Heart right ventricle (tissue), 16 donors: Measurements from ENCODE around the gene HSPB6. TPM values are rescaled to one million over a fixed set of nuclear protein-coding genes. Genes with fewer than 3 reads are reported as not detected.

ENCODE experiments used
- ATAC-seq, 8 donors: fragments of 200-7000 bp; cut with Tn5 transposase; one replicate each; pipeline ENCODE4 v1.9.1; 2020; ENCODE audit warnings: mild to moderate bottlenecking in 8 of 8, moderate library complexity in 8 of 8, moderate number of reproducible peaks in 1 of 8
- DNase-seq, 2 donors: peaks; one replicate each; pipeline ENCODE4 v3.0.0-alpha.2; 2020
- H3K27ac ChIP-seq, 10 donors: fragments of 200-600 bp; sonication (generic) in 2 of 10; one replicate each; pipeline versions ENCODE4 v1.5.0 to v1.8.0; 2020 to 2022; ENCODE audit warnings: mild to moderate bottlenecking in 3 of 10
- H3K27me3 ChIP-seq, 7 donors: fragments of 200-600 bp; one replicate each; pipeline ENCODE4 v1.8.0; 2021 to 2022; ENCODE audit warnings: mild to moderate bottlenecking in 2 of 7
- H3K36me3 ChIP-seq, 9 donors: fragments of 200-600 bp; sonication (generic) in 1 of 9; one replicate each; pipeline versions ENCODE4 v1.5.0 to v1.8.0; 2020 to 2022; ENCODE audit warnings: mild to moderate bottlenecking in 2 of 9
- H3K4me1 ChIP-seq, 9 donors: fragments of 200-600 bp; sonication (generic) in 1 of 9; one replicate each; pipeline versions ENCODE4 v1.5.0 to v1.8.0; 2020 to 2022; ENCODE audit warnings: mild to moderate bottlenecking in 4 of 9
- H3K4me3 ChIP-seq, 10 donors: fragments of 200-600 bp; sonication (generic) in 2 of 10; one replicate each; pipeline versions ENCODE4 v1.5.0 to v1.8.0; 2020 to 2022; ENCODE audit warnings: mild to moderate bottlenecking in 7 of 10, moderate library complexity in 2 of 10
- H3K9me3 ChIP-seq, 11 donors: fragments of 200-600 bp in 10 of 11; sonication (generic) in 2 of 11; one replicate each; pipeline versions ENCODE4 v1.5.0 to v1.8.0; 2013 to 2022; ENCODE audit warnings: mild to moderate bottlenecking in 2 of 11, control low read depth in 1 of 11, moderate library complexity in 1 of 11
- WGBS, 2 donors: extraction: QIAGEN DNeasy Blood & Tissue Kit; methylation state at CpG; one replicate each; pipeline ENCODE4 v1.1.7; 2013; ENCODE audit warnings: inconsistent platforms in 1 of 2; 5-methylcytosine and 5-hydroxymethylcytosine counted together
- intact Hi-C, 10 donors: fragments of 100-400 bp; cut with DNase I; formaldehyde crosslinking; loops; one replicate each; pipeline versions ENCODE4 v1.11.1 to v1.14.2; 2022
- polyA plus RNA-seq, 2 donors: library from polyadenylated mRNA; stranded (reverse); fragments of 200-250 nt; gene quantifications; one replicate each; pipeline ENCODE4 v1.2.3, GENCODE V29; 2013
- total RNA-seq, 10 donors: library from RNA; stranded (reverse); fragmentation: NEBNext Ultra II Directional in 3 of 10; extraction: Animal tissue kit (Norgen Biotek cat#: 25700) in 3 of 10; gene quantifications; one replicate each; pipeline versions ENCODE4 v1.2.1 to v1.2.4, GENCODE V29; 2021 to 2023
- TF ChIP-seq, protein P1 (sequence below), 9 donors: fragments of 200-600 bp; sonication (generic) in 2 of 9; IDR thresholded peaks; one replicate each; pipeline versions ENCODE4 v1.5.0 to v1.8.0; 2021 to 2022; ENCODE audit warnings: antibody characterized with exemption in 9 of 9, mild to moderate bottlenecking in 5 of 9, moderate library complexity in 1 of 9
- donor health status: Arrhythmogenic right ventricular cardiomyopathy.
- donor health status: ischemic (EF 13 %, LVEDD 7.1; RV severe dilation, severe dysfunction).
- donor health status: healthy with polysubstance abuse.
- donor health status: DM: no; HTN: yes; CAD: no.
- donor health status: DM: no; HTN: no; CAD: no.
- donor health status: ischemic (EF 25% LVEDD 6.9; RV normal size, moderate dysfunction).
- donor health status: ischemic (EF 25% LVEDD 5.7; RV mildly dilated, moderate dysfunction).
- donor health status: healthy.
- donor health status: DM: yes; HTN: yes; CAD: no.
- donor health status: Ischemic cardiomyopathy.
- donor health status: ischemic (EF 35%, LVEDD 5.7; RV mildly dilated, moderate dysfunction).
- donor health status: nonischemic (EF 11% LVEDD 7.7; RV severe dilation, severe dysfunction).
- donor health status: DM: yes; HTN: yes; CAD: no.
- donor health status: PGD.
- donor health status: ischemic (EF 29% LVEDD 5.4; RV normal size, mild dysfunction).
- donor health status: nonischemic (EF 23%, LVEDD 6.1; RV moderate dilation, normal function).

HSPB6 gene
- total and polyA plus RNA-seq, 12 donors = 387 to 1,269 (median 981) TPM

DNA sequence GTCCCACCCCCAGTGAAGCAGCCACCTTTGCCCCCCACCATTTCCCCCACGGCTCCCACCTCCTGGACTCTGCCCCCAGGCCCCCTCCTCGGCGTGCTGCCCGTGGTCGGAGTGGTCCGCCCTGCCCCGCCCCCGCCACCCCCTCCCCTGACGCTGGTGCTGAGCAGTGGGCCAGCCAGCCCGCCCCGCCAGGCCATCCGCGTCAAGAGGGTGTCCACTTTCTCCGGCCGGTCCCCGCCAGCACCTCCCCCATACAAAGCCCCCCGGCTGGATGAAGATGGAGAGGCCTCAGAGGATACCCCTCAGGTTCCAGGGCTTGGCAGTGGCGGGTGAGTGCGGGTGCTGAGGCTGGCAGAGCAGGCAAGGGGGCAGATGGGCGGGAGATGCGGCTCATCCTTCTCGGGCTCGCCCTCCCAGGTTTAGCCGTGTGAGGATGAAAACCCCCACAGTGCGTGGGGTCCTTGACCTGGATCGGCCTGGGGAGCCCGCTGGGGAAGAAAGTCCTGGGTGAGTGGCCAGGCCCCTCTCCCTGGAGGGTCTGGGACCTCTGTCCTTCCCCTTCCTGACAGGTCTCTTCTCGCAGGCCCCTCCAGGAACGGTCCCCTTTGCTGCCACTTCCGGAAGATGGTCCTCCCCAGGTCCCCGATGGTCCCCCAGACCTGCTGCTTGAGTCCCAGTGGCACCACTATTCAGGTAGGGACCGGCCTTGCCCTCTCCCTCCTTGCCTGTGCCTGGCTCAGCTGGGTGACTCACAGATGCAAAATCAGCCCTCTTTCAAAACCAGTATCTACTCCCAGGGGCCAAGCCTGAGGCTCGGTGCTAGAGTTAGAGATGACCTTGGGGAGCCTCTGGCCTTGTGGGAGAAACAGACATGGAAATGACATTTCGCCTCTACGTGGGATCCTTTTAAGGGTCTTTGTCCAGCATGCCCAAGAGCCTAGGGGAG, 23.4 kb downstream of the HSPB6 start:
- H3K27me3 ChIP-seq = no peaks in the 10 kb centered on the region
- H3K27ac ChIP-seq = no peak overlapping the region
- H3K4me3 ChIP-seq = no peak overlapping the region
- no peaks in the 10 kb centered on the region for H3K4me1 ChIP-seq
- DNase-seq = no peak
- no peaks in the 10 kb centered on the region for H3K9me3 ChIP-seq
- peaks cover 0 to 100% (median 65%) of the 10 kb centered on the region in 9 donors for H3K36me3 ChIP-seq
- no peak for ATAC-seq
- 88 to 91% methylated on average over 33 to 35 of the region's 35 CpGs for WGBS, 2 donors
- intact Hi-C loops = no loop called here
- TF ChIP-seq, protein P1, sequence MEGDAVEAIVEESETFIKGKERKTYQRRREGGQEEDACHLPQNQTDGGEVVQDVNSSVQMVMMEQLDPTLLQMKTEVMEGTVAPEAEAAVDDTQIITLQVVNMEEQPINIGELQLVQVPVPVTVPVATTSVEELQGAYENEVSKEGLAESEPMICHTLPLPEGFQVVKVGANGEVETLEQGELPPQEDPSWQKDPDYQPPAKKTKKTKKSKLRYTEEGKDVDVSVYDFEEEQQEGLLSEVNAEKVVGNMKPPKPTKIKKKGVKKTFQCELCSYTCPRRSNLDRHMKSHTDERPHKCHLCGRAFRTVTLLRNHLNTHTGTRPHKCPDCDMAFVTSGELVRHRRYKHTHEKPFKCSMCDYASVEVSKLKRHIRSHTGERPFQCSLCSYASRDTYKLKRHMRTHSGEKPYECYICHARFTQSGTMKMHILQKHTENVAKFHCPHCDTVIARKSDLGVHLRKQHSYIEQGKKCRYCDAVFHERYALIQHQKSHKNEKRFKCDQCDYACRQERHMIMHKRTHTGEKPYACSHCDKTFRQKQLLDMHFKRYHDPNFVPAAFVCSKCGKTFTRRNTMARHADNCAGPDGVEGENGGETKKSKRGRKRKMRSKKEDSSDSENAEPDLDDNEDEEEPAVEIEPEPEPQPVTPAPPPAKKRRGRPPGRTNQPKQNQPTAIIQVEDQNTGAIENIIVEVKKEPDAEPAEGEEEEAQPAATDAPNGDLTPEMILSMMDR (IDR thresholded peaks at IDR 0.05) = no peak

DNA sequence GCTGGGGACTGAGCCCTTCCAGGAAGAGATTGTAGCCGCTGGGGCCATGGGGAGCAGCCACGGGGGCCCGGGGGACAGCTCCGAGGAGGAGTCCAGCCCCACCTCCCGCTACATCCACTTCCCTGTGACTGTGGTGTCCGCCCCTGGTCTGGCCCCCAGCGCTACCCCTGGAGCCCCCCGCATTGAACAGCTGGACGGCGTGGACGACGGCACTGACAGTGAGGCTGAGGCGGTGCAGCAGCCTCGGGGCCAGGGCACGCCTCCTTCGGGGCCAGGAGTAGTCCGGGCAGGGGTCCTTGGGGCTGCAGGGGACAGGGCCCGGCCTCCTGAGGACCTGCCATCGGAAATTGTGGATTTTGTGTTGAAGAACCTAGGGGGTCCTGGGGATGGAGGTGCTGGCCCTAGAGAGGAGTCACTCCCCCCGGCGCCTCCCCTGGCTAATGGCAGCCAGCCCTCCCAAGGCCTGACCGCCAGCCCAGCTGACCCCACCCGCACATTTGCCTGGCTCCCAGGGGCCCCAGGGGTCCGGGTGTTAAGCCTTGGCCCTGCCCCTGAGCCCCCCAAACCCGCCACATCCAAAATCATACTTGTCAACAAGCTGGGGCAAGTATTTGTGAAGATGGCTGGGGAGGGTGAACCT, 24.2 kb downstream of the HSPB6 start:
- ATAC-seq = peak in 1 of 8 donors; percentile 6
- no peaks in the 10 kb centered on the region for H3K9me3 ChIP-seq
- H3K36me3 ChIP-seq = peaks cover under 1 to 100% (median 70%) of the 10 kb centered on the region in 9 donors
- H3K27ac ChIP-seq = no peak overlapping the region
- H3K4me3 ChIP-seq = no peak overlapping the region
- no peaks in the 10 kb centered on the region for H3K4me1 ChIP-seq
- no peaks in the 10 kb centered on the region for H3K27me3 ChIP-seq
- intact Hi-C loops = no loop called here
- 88 to 89% methylated on average over 23 to 25 of the region's 25 CpGs for WGBS, 2 donors
- TF ChIP-seq, protein P1 (IDR thresholded peaks at IDR 0.05) = no peak
- DNase-seq = no peak

DNA sequence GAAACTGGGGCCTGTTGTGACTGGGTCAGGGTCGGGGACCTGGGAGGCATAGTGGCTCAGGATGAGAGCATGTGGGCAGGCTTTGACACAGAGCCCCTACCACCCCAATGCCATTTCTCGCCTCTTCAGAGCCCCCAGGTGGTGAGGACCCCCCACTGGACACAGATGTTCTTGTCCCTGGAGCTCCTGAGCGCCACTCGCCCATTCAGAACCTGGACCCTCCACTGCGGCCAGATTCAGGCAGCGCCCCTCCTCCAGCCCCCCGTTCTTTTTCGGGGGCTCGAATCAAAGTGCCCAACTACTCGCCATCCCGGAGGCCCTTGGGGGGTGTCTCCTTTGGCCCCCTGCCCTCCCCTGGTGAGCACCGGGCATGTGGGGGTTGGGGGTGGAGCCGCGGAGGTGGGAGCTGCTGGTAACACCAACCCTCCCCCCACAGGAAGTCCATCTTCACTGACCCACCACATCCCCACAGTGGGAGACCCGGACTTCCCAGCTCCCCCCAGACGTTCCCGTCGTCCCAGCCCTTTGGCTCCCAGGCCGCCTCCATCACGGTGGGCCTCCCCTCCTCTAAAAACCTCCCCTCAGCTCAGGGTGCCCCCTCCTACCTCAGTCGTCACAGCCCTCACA, 24.9 kb downstream of the HSPB6 start:
- no peak overlapping the region for H3K27ac ChIP-seq
- H3K27me3 ChIP-seq = no peaks in the 10 kb centered on the region
- H3K9me3 ChIP-seq = no peaks in the 10 kb centered on the region
- intact Hi-C loops = no loop called here
- no peaks in the 10 kb centered on the region for H3K4me1 ChIP-seq
- no peak for DNase-seq
- no peak overlapping the region for H3K4me3 ChIP-seq
- 80 to 87% methylated on average over 21 of the region's 21 CpGs for WGBS, 2 donors
- H3K36me3 ChIP-seq = peaks cover 8 to 100% (median 78%) of the 10 kb centered on the region in 9 donors
- TF ChIP-seq, protein P1 (IDR thresholded peaks at IDR 0.05) = no peak
- no peak for ATAC-seq

DNA sequence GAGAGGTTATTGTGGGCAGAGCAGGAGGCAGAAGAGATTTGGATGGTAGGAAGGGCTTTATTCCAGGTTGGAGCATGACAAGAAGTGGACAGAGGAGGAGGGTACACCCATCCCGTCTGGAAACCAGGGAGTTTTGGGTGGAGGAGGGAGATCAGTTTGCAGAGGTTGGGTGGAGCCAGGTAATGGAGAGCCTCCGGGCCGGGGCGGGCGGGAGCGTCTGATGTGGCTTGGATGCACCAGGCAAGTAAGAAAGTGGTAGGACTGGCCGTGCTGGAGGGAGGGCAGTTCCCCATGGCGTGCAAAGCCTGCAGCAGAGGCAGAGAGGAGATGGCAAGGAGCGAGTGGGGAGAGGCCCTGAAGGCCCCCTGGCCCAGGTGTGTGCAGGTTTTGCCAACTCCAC, 25.5 kb downstream of the HSPB6 start:
- no peaks in the 10 kb centered on the region for H3K4me1 ChIP-seq
- DNase-seq (no peak), ATAC-seq (no peak)
- no peak overlapping the region for H3K4me3 ChIP-seq
- H3K27ac ChIP-seq = no peak overlapping the region
- intact Hi-C loops = no loop called here
- TF ChIP-seq, protein P1 (IDR thresholded peaks at IDR 0.05) = no peak
- WGBS, 2 donors = 87 to 88% methylated on average over 9 of the region's 9 CpGs
- H3K27me3 ChIP-seq = no peaks in the 10 kb centered on the region
- H3K9me3 ChIP-seq = no peaks in the 10 kb centered on the region
- peaks cover 8 to 100% (median 81%) of the 10 kb centered on the region in 9 donors for H3K36me3 ChIP-seq
